Natural killer cell (primary cell): ENCODE results near the gene DACH1. TPM values are rescaled to one million over a fixed set of nuclear protein-coding genes. Genes with fewer than 3 reads are reported as not detected.

Experiments used
- ATAC-seq, 3 donors: fragments of 150-1000 bp in 2 of 3; fragments of 200-7000 bp in 1 of 3; cut with Tn5 transposase; 1 replicate in 1 of 3; 2 replicates in 2 of 3; pipeline ENCODE4 v1.10.0; 2021; ENCODE audit warnings: mild to moderate bottlenecking in 2 of 3, moderate library complexity in 2 of 3
- DNase-seq, 2 donors: peaks; one replicate each; pipeline versions ENCODE4 v3.0.0 to v3.0.0-alpha.2; 2013 to 2021; ENCODE audit warnings: mixed read lengths in 1 of 2
- H3K27ac ChIP-seq: one replicate; pipeline ENCODE4 v1.5.1; 2013; ENCODE audit warnings: mild to moderate bottlenecking, low read length
- H3K27me3 ChIP-seq: one replicate; pipeline ENCODE4 v1.6.1; 2013; ENCODE audit warnings: low read length; ENCODE audit not compliant: control insufficient read depth, insufficient read depth
- H3K36me3 ChIP-seq: one replicate; pipeline ENCODE4 v1.6.1; 2013; ENCODE audit warnings: low read length; ENCODE audit not compliant: control insufficient read depth, insufficient read depth
- H3K4me1 ChIP-seq: one replicate; pipeline ENCODE4 v1.6.1; 2013; ENCODE audit warnings: low read length; ENCODE audit not compliant: control insufficient read depth, insufficient read depth
- H3K4me3 ChIP-seq: one replicate; pipeline ENCODE4 v1.5.1; 2013; ENCODE audit warnings: low read length
- H3K9me3 ChIP-seq: one replicate; pipeline ENCODE4 v1.6.1; 2013; ENCODE audit warnings: low read length; ENCODE audit not compliant: control insufficient read depth, insufficient read depth
- H3K27ac Mint-ChIP-seq, 2 donors: one replicate each; pipeline ENCODE4 v1.8.0; 2022; ENCODE audit warnings: mild to moderate bottlenecking in 2 of 2, mixed read lengths in 2 of 2, moderate library complexity in 1 of 2
- H3K27me3 Mint-ChIP-seq, 2 donors: one replicate each; pipeline ENCODE4 v1.8.0; 2022; ENCODE audit warnings: low read depth in 2 of 2, mixed read lengths in 2 of 2
- H3K36me3 Mint-ChIP-seq: one replicate; pipeline ENCODE4 v1.8.0; 2022; ENCODE audit warnings: mixed read lengths
- H3K4me1 Mint-ChIP-seq, 2 donors: one replicate each; pipeline ENCODE4 v1.8.0; 2022; ENCODE audit warnings: mixed read lengths in 2 of 2
- H3K4me3 Mint-ChIP-seq: one replicate; pipeline ENCODE4 v1.8.0; 2022; ENCODE audit warnings: mild to moderate bottlenecking, moderate library complexity, mixed read lengths
- H3K9me3 Mint-ChIP-seq, 2 donors: one replicate each; pipeline ENCODE4 v1.8.0; 2022; ENCODE audit warnings: mixed read lengths in 2 of 2
- WGBS: methylation state at CpG from one replicate; pipeline ENCODE4 v1.1.7; 2013; ENCODE audit warnings: missing lambda C conversion rate; ENCODE audit not compliant: insufficient coverage; 5-methylcytosine and 5-hydroxymethylcytosine counted together
- intact Hi-C: fragments of 100-400 bp; cut with micrococcal nuclease; formaldehyde crosslinking; loops from one replicate; pipeline ENCODE4 v1.14.2; 2022
- total RNA-seq, 4 donors: library from RNA; stranded (reverse); fragments of 120-200 nt in 1 of 4; gene quantifications; one replicate each; pipeline versions ENCODE4 v1.2.3 to v1.2.4, GENCODE V29; 2013 to 2022
- TF ChIP-seq, protein P1 (sequence below): fragments of 200-600 bp; IDR thresholded peaks from one replicate; pipeline ENCODE4 v1.8.0; 2022; ENCODE audit warnings: antibody characterized with exemption

The DACH1 gene
- total RNA-seq, 3 donors from 2014 or later (not counting 1 experiment from before 2014, with no cell fraction given) = 0.29 to 2.3 (median 0.49) TPM

DNA sequence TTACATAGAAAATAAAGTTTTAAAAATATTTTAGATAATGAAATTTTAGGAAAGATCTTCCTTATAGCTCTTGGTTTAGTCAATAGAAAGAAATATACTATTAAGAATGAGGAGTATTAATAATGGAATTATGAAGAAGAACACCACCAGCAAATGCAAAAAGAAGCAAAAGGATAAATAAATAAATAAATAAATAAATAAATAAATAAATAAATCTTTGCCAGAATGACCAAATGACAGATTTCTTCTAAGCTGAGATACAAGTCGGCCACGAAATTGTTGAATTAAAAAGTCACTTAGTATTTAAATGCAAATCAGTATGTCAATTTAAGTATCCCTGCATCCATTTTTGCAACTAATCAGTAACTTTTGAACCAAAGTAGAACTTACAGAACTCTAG lies 95.9 kb downstream of the DACH1 start:
- H3K27me3 ChIP-seq = no peaks in the 10 kb centered on the region
- ATAC-seq (no peak), DNase-seq (no peak)
- Mint-ChIP-seq H3K4me1 (no peaks in the 10 kb centered on the region), H3K27me3 (no peaks in the 10 kb centered on the region), H3K4me3 (no peak overlapping the region), H3K36me3 (no peaks in the 10 kb centered on the region), H3K9me3 (peaks cover 0 to under 1% of the 10 kb centered on the region in 2 donors), H3K27ac (no peak overlapping the region)
- TF ChIP-seq, protein P1, sequence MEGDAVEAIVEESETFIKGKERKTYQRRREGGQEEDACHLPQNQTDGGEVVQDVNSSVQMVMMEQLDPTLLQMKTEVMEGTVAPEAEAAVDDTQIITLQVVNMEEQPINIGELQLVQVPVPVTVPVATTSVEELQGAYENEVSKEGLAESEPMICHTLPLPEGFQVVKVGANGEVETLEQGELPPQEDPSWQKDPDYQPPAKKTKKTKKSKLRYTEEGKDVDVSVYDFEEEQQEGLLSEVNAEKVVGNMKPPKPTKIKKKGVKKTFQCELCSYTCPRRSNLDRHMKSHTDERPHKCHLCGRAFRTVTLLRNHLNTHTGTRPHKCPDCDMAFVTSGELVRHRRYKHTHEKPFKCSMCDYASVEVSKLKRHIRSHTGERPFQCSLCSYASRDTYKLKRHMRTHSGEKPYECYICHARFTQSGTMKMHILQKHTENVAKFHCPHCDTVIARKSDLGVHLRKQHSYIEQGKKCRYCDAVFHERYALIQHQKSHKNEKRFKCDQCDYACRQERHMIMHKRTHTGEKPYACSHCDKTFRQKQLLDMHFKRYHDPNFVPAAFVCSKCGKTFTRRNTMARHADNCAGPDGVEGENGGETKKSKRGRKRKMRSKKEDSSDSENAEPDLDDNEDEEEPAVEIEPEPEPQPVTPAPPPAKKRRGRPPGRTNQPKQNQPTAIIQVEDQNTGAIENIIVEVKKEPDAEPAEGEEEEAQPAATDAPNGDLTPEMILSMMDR = no peak
- 87% methylated on average over 2 of the region's 2 CpGs for WGBS
- no peak overlapping the region for H3K27ac ChIP-seq
- intact Hi-C loops = no loop called here
- no peak overlapping the region for H3K4me3 ChIP-seq
- no peaks in the 10 kb centered on the region for H3K4me1 ChIP-seq
- H3K36me3 ChIP-seq = no peaks in the 10 kb centered on the region
- H3K9me3 ChIP-seq = no peaks in the 10 kb centered on the region

DNA sequence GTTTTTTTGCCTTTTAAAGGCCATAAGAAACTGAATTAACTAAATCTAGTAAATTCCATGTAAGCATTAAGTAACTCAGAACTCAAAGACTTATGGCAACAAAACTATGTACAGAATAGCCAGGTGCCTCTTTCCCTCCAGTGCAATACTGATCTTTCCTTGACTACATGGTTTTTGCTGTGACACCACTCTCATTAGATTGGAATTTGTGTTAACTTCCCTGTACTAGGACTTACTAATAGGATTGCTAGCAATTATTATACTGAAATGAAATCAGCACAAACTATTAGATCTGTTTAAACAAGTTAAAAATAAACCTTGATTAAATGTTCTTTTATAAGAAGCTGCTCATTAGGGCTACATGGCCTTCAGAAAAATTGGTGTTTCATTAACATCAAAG lies 96.3 kb downstream of the DACH1 start:
- no peak overlapping the region for H3K27ac Mint-ChIP-seq
- Histone ChIP-seq H3K9me3 (no peaks in the 10 kb centered on the region), H3K27ac (no peak overlapping the region), H3K4me3 (no peak overlapping the region), H3K4me1 (no peaks in the 10 kb centered on the region), H3K36me3 (no peaks in the 10 kb centered on the region), H3K27me3 (no peaks in the 10 kb centered on the region)
- no peaks in the 10 kb centered on the region for H3K27me3 Mint-ChIP-seq
- ATAC-seq (no peak), DNase-seq (no peak)
- TF ChIP-seq, protein P1 = no peak
- H3K4me3 Mint-ChIP-seq = no peak overlapping the region
- no peaks in the 10 kb centered on the region for H3K36me3 Mint-ChIP-seq
- no peaks in the 10 kb centered on the region for H3K4me1 Mint-ChIP-seq
- intact Hi-C loops = no loop called here
- peaks cover 0 to 2% of the 10 kb centered on the region in 2 donors for H3K9me3 Mint-ChIP-seq

- Mint-ChIP-seq H3K27ac (no peak overlapping the region), H3K4me1 (no peaks in the 10 kb centered on the region), H3K27me3 (no peaks in the 10 kb centered on the region), H3K36me3 (no peaks in the 10 kb centered on the region), H3K4me3 (no peak overlapping the region), H3K9me3 (peaks cover 0 to 6% of the 10 kb centered on the region in 2 donors)
- Histone ChIP-seq H3K4me3 (no peak overlapping the region), H3K27ac (no peak overlapping the region), H3K36me3 (no peaks in the 10 kb centered on the region), H3K4me1 (no peaks in the 10 kb centered on the region), H3K9me3 (no peaks in the 10 kb centered on the region), H3K27me3 (no peaks in the 10 kb centered on the region)
- DNase-seq = no peak
- intact Hi-C loops = no loop called here
- TF ChIP-seq, protein P1 = no peak
- no peak for ATAC-seq
These were observed 98.1 kb downstream of the DACH1 start for GRCh38 chr13:71768881-71769280.

- Mint-ChIP-seq H3K9me3 (peaks cover 3% of the 10 kb centered on the region in 2 donors), H3K27ac (no peak overlapping the region), H3K4me1 (no peaks in the 10 kb centered on the region), H3K4me3 (no peak overlapping the region), H3K36me3 (no peaks in the 10 kb centered on the region), H3K27me3 (no peaks in the 10 kb centered on the region)
- Histone ChIP-seq H3K36me3 (no peaks in the 10 kb centered on the region), H3K4me1 (no peaks in the 10 kb centered on the region), H3K27ac (no peak overlapping the region), H3K9me3 (no peaks in the 10 kb centered on the region), H3K4me3 (no peak overlapping the region), H3K27me3 (no peaks in the 10 kb centered on the region)
- DNase-seq (no peak), ATAC-seq (no peak)
- TF ChIP-seq, protein P1 = no peak
- intact Hi-C loops = no loop called here
- 86% methylated on average over 10 of the region's 10 CpGs for WGBS
These were observed 107.1 kb downstream of the DACH1 start for GRCh38 chr13:71759651-71760511.
